HepG2 (cell line): ENCODE measurements around the gene PRSS53. TPM values are rescaled to one million over a fixed set of nuclear protein-coding genes. Genes with fewer than 3 reads are reported as not detected.
A peak's percentile ranks its signal among the peaks of the same experiment; 100 is the strongest.
"Not testable (repeated sequence)": the region's sequence is repeated elsewhere in the genome, so short reads cannot be mapped to it uniquely, and the experiment has no call there.

Source experiments
- ATAC-seq: fragments of 200-7000 bp; cut with Tn5 transposase; 3 replicates; pipeline ENCODE4 v1.9.1; 2020; ENCODE audit warnings: mild to moderate bottlenecking, moderate library complexity
- BruUV-seq: library from RNA; stranded (reverse); fragments of 400-500 nt; replicated peaks from 2 replicates; lab custom pipeline; 2021; lab: Mats Ljungman, UMichigan
- CTCF ChIA-PET: fragments of 300-600 bp; formaldehyde crosslinking; extraction: SDS; loops from one replicate; lab custom pipeline; 2021; ENCODE audit warnings: low total read pairs, inconsistent platforms, low intra/inter-chr PET ratio; lab: Yijun Ruan, JAX
- POLR2A ChIA-PET: fragments of 350-600 bp; sonication (Branson Sonifier 250); formaldehyde crosslinking; loops from one replicate; lab custom pipeline; 2020; ENCODE audit warnings: antibody characterized with exemption, inconsistent platforms; lab: Yijun Ruan, JAX
- DNase-seq: peaks from one replicate; pipeline ENCODE4 v3.0.0-alpha.2; 2015; ENCODE audit warnings: low spot score
- FAIRE-seq: peaks from 3 replicates; lab custom pipeline; 2011; peaks lifted over from hg19 to GRCh38; lab: Jason Lieb, UNC
- H2AFZ ChIP-seq: one replicate; pipeline ENCODE4 v1.6.1; 2011; ENCODE audit warnings: low read length, inconsistent platforms
- H3K27ac ChIP-seq: fragments of 300-600 bp; 3 replicates; pipeline ENCODE4 v1.8.0; 2011; ENCODE audit warnings: mixed run types, mild to moderate bottlenecking, mixed read lengths, low read length, inconsistent platforms; ENCODE audit not compliant: insufficient read depth; ENCODE audit errors: extremely low read length
- H3K27me3 ChIP-seq, 2 experiments: fragments of 200-600 bp in 1 of 2; 2 replicates in 1 of 2; 3 replicates in 1 of 2; pipeline versions ENCODE4 v1.6.0 to v1.8.0; 2011; ENCODE audit warnings: low read length in 2 of 2, mild to moderate bottlenecking in 2 of 2, moderate library complexity in 2 of 2, inconsistent platforms in 1 of 2; ENCODE audit not compliant: insufficient read depth in 2 of 2, control insufficient read depth in 1 of 2
- H3K36me3 ChIP-seq, 2 experiments: fragments of 200-600 bp in 1 of 2; replicated peaks in 1 of 2; 2 replicates in 1 of 2; 3 replicates in 1 of 2; pipeline versions ENCODE4 v1.5.1 to v1.8.0; 2011; ENCODE audit warnings: low read length in 2 of 2, inconsistent platforms in 1 of 2; ENCODE audit not compliant: insufficient read depth in 2 of 2, control insufficient read depth in 1 of 2
- H3K4me1 ChIP-seq: 2 replicates; pipeline ENCODE4 v1.5.1; 2012; ENCODE audit warnings: low read length, inconsistent platforms; ENCODE audit not compliant: insufficient read depth
- H3K4me2 ChIP-seq: 2 replicates; pipeline ENCODE4 v1.6.0; 2011; ENCODE audit warnings: low read depth, low read length, inconsistent platforms
- H3K4me3 ChIP-seq, 3 experiments: fragments of 200-600 bp in 1 of 3; sonication (generic), shearing (Covaris generic) in 1 of 3; replicated peaks in 1 of 3; 2 replicates each; pipeline ENCODE4 v1.5.1; 2011 to 2016; ENCODE audit warnings: low read length in 3 of 3, inconsistent platforms in 2 of 3, low read depth in 2 of 3, mild to moderate bottlenecking in 2 of 3, control low read depth in 1 of 3, mixed read lengths in 1 of 3; ENCODE audit not compliant: insufficient read depth in 1 of 3
- H3K79me2 ChIP-seq: one replicate; pipeline ENCODE4 v1.6.1; 2011; ENCODE audit warnings: low read length, inconsistent platforms; ENCODE audit not compliant: insufficient read depth
- H3K9ac ChIP-seq: 2 replicates; pipeline ENCODE4 v1.6.0; 2011; ENCODE audit warnings: mild to moderate bottlenecking, low read depth, low read length, inconsistent platforms; ENCODE audit not compliant: insufficient read depth
- H3K9me3 ChIP-seq: 2 replicates; pipeline ENCODE4 v1.5.1; 2012; ENCODE audit warnings: mild to moderate bottlenecking, low read length
- H4K20me1 ChIP-seq: 2 replicates; pipeline ENCODE4 v1.6.0; 2011; ENCODE audit warnings: inconsistent platforms, mild to moderate bottlenecking, low read length, moderate library complexity; ENCODE audit not compliant: insufficient read depth
- FOXA1 ChIP-seq, 2 experiments: fragments of 450-650 bp in 1 of 2; sonication (generic) in 1 of 2; formaldehyde crosslinking in 1 of 2; IDR thresholded peaks; 2 replicates each; pipeline versions ENCODE4 v1.4.0 to v1.6.1; 2016 to 2020; ENCODE audit warnings: missing genetic modification reagents in 1 of 2
- FOXA3 ChIP-seq: IDR thresholded peaks from 2 replicates; pipeline ENCODE4 v1.6.1; 2016; ENCODE audit warnings: missing genetic modification reagents, missing compliant biosample characterization
- MEIS2 ChIP-seq: sonication (generic); formaldehyde crosslinking; IDR thresholded peaks from 2 replicates; pipeline ENCODE4 v1.9.0; 2021; ENCODE audit warnings: mild to moderate bottlenecking, missing genetic modification reagents
- SALL1 ChIP-seq: sonication (generic); formaldehyde crosslinking; IDR thresholded peaks from 2 replicates; pipeline ENCODE4 v1.8.0; 2022; ENCODE audit warnings: mild to moderate bottlenecking, missing genetic modification reagents
- ZFX ChIP-seq: sonication (generic); formaldehyde crosslinking; IDR thresholded peaks from 2 replicates; pipeline ENCODE4 v1.4.0; 2020; ENCODE audit warnings: mild to moderate bottlenecking, low read depth, missing genetic modification reagents, moderate library complexity
- ZNF501 ChIP-seq: sonication (generic); formaldehyde crosslinking; IDR thresholded peaks from 2 replicates; pipeline ENCODE4 v1.5.1; 2020; ENCODE audit warnings: mild to moderate bottlenecking, moderate library complexity, missing genetic modification reagents
- ZNF878 ChIP-seq: sonication (generic); formaldehyde crosslinking; IDR thresholded peaks from 2 replicates; pipeline ENCODE4 v1.8.1; 2023; ENCODE audit warnings: mild to moderate bottlenecking, missing genetic modification reagents, moderate library complexity
- WGBS: methylation state at CpG from one replicate; pipeline ENCODE4 v1.1.6; 2017; ENCODE audit warnings: low lambda C conversion rate; 5-methylcytosine and 5-hydroxymethylcytosine counted together
- in situ Hi-C: cut with HindIII; loops from 2 replicates; pipeline ENCODE4 v1.10.0; 2017; ENCODE audit warnings: low pct_unique_long_range_greater_than_20kb; ENCODE audit not compliant: extremely low pct_ligation_motif_present
- intact Hi-C: fragments of 100-400 bp; cut with micrococcal nuclease; formaldehyde crosslinking; loops from one replicate; pipeline ENCODE4 v1.10.0; 2022; ENCODE audit not compliant: unreplicated experiment
- polyA plus RNA-seq, 8 experiments: library from polyadenylated mRNA; depleted of rRNA in 3 of 8; stranded (reverse) in 7 of 8; unstranded in 1 of 8; fragments of >200 nt; fragmentation: Illumina TruSeq in 4 of 8; extraction: Trizol in 4 of 8; gene quantifications; 2 replicates each; pipeline versions ENCODE4 v1.2.1 to v1.2.3, GENCODE V29; 2011 to 2016; ENCODE audit warnings: low read depth in 4 of 8, missing spikeins in 1 of 8, mixed read lengths in 1 of 8; ENCODE audit not compliant: insufficient read depth in 1 of 8
- total RNA-seq, 5 experiments: library from RNA; depleted of rRNA; stranded (reverse); fragments of >200 nt; fragmentation: Illumina TruSeq; extraction: Trizol; gene quantifications; 2 replicates each; pipeline ENCODE4 v1.2.3, GENCODE V29; 2016; ENCODE audit warnings: low read depth in 1 of 5
- TF ChIP-seq, protein P1 (sequence below): IDR thresholded peaks from 2 replicates; pipeline ENCODE4 v1.6.1; 2012; ENCODE audit warnings: inconsistent platforms
- TF ChIP-seq, protein P2 (sequence below): sonication (generic); formaldehyde crosslinking; IDR thresholded peaks from 2 replicates; pipeline ENCODE4 v1.5.0; 2020; ENCODE audit warnings: mild to moderate bottlenecking, missing genetic modification reagents, borderline replicate concordance
- TF ChIP-seq, protein P3 (sequence below): sonication (generic); formaldehyde crosslinking; IDR thresholded peaks from 2 replicates; pipeline ENCODE4 v1.5.1; 2020; ENCODE audit warnings: mild to moderate bottlenecking, missing genetic modification reagents, moderate library complexity

Gene PRSS53
- total and polyA plus RNA-seq, 2 of the 13 experiments (the other 11 are each of a cell fraction or from before 2014, with no cell fraction given), result 2.2 to 7.4 TPM

GRCh38 chr16:31100876-31101641 lies 12.3 kb upstream of the PRSS53 start:
- H2AFZ ChIP-seq; H3K9me3 ChIP-seq; H3K79me2 ChIP-seq; H3K27me3 ChIP-seq; H4K20me1 ChIP-seq; in situ Hi-C loops; H3K27ac ChIP-seq; H3K36me3 ChIP-seq; FAIRE-seq; H3K9ac ChIP-seq; intact Hi-C loops; CTCF ChIA-PET; DNase-seq; BruUV-seq; TF ChIP-seq FOXA1 (IDR thresholded peaks at IDR 0.05): not testable (repeated sequence)
- Histone ChIP-seq H3K4me2 (peak overlapping the region; percentile 20; the same call in 1 of the 2 replicates), H3K4me3 (peak overlapping the region in 1 of 3 experiments; percentile 12; a peak in 1 of 6 replicates), H3K4me1 (peaks cover 23% of the 10 kb centered on the region)
- POLR2A ChIA-PET, result interaction anchor here (0.7 to 3.0 kb wide), 10 partner anchors 8 to 104 kb away, joined by 3 to 25 read pairs (median 4); partner anchors contain the start of genes FUS, KAT8, STX4 and ZNF646
- ATAC-seq, result peak; percentile 34
- TF ChIP-seq MEIS2 (CRISPR knock-in tag) (0 out of 2 replicates have a peak, but pooled peaks have one; percentile 32), SALL1 (CRISPR knock-in tag) (peak; percentile 14; the same call in 1 of the 2 replicates), ZFX (CRISPR knock-in tag) (peak; percentile 23; the same call in 1 of the 2 replicates), ZNF501 (CRISPR knock-in tag) (0 out of 2 replicates have a peak, but pooled peaks have one; percentile 18), ZNF878 (CRISPR knock-in tag) (0 out of 2 replicates have a peak, but pooled peaks have one; percentile 52), FOXA1 (CRISPR knock-in tag; IDR thresholded peaks at IDR 0.05) (peak; percentile 62), FOXA3 (peak; percentile 65)
- TF ChIP-seq, protein P1, sequence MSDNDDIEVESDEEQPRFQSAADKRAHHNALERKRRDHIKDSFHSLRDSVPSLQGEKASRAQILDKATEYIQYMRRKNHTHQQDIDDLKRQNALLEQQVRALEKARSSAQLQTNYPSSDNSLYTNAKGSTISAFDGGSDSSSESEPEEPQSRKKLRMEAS, result peak; percentile 57; the same call in 1 of the 2 replicates
- TF ChIP-seq, protein P2, sequence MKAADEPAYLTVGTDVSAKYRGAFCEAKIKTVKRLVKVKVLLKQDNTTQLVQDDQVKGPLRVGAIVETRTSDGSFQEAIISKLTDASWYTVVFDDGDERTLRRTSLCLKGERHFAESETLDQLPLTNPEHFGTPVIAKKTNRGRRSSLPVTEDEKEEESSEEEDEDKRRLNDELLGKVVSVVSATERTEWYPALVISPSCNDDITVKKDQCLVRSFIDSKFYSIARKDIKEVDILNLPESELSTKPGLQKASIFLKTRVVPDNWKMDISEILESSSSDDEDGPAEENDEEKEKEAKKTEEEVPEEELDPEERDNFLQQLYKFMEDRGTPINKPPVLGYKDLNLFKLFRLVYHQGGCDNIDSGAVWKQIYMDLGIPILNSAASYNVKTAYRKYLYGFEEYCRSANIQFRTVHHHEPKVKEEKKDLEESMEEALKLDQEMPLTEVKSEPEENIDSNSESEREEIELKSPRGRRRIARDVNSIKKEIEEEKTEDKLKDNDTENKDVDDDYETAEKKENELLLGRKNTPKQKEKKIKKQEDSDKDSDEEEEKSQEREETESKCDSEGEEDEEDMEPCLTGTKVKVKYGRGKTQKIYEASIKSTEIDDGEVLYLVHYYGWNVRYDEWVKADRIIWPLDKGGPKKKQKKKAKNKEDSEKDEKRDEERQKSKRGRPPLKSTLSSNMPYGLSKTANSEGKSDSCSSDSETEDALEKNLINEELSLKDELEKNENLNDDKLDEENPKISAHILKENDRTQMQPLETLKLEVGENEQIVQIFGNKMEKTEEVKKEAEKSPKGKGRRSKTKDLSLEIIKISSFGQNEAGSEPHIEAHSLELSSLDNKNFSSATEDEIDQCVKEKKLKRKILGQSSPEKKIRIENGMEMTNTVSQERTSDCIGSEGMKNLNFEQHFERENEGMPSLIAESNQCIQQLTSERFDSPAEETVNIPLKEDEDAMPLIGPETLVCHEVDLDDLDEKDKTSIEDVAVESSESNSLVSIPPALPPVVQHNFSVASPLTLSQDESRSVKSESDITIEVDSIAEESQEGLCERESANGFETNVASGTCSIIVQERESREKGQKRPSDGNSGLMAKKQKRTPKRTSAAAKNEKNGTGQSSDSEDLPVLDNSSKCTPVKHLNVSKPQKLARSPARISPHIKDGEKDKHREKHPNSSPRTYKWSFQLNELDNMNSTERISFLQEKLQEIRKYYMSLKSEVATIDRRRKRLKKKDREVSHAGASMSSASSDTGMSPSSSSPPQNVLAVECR (CRISPR knock-in tag), result 0 out of 2 replicates have a peak, but pooled peaks have one; percentile 28
- TF ChIP-seq, protein P3, sequence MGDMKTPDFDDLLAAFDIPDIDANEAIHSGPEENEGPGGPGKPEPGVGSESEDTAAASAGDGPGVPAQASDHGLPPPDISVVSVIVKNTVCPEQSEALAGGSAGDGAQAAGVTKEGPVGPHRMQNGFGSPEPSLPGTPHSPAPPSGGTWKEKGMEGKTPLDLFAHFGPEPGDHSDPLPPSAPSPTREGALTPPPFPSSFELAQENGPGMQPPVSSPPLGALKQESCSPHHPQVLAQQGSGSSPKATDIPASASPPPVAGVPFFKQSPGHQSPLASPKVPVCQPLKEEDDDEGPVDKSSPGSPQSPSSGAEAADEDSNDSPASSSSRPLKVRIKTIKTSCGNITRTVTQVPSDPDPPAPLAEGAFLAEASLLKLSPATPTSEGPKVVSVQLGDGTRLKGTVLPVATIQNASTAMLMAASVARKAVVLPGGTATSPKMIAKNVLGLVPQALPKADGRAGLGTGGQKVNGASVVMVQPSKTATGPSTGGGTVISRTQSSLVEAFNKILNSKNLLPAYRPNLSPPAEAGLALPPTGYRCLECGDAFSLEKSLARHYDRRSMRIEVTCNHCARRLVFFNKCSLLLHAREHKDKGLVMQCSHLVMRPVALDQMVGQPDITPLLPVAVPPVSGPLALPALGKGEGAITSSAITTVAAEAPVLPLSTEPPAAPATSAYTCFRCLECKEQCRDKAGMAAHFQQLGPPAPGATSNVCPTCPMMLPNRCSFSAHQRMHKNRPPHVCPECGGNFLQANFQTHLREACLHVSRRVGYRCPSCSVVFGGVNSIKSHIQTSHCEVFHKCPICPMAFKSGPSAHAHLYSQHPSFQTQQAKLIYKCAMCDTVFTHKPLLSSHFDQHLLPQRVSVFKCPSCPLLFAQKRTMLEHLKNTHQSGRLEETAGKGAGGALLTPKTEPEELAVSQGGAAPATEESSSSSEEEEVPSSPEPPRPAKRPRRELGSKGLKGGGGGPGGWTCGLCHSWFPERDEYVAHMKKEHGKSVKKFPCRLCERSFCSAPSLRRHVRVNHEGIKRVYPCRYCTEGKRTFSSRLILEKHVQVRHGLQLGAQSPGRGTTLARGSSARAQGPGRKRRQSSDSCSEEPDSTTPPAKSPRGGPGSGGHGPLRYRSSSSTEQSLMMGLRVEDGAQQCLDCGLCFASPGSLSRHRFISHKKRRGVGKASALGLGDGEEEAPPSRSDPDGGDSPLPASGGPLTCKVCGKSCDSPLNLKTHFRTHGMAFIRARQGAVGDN (CRISPR knock-in tag), result peak; percentile 30; the same call in 1 of the 2 replicates
- 50% methylated on average over 12 of the region's 13 CpGs for WGBS
